ENCODE results near the gene BHLHE40.
"Not testable (repeated sequence)": the region's sequence is repeated elsewhere in the genome, so short reads cannot be mapped to it uniquely, and the experiment has no call there.

The BHLHE40 gene

GRCh38 chr3:4963669-4964570 lies 15.3 kb upstream of the BHLHE40 start:
- no peak for DNase-seq (ENCODE audit: low spot score)

DNA sequence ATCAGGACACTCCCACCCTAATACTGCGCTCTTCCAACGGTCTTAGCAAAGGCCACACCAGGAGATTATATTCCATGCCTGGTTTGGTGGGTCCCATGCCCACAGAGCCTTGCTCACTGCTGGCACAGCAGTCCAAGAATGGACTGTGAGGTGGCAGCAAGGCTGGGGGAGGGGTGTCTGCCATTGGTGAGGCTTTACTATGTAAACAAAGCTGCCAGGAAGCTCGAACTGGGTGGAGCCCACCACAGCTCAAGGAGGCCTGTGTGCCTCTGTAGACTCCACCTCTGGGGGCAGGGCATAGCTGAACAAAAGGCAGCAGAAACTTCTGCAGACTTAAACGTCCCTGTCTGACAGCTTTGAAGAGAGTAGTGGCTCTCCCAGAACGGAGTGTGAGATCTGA lies 13.2 kb upstream of the BHLHE40 start:
- DNase-seq (ENCODE audit: low spot score) = not testable (repeated sequence)

- DNase-seq (ENCODE audit: low spot score) = not testable (repeated sequence)
Observed at GRCh38 chr3:4967683-4968082, 11.6 kb upstream of the BHLHE40 start.

GRCh38 chr3:4971437-4971836 lies 7.8 kb upstream of the BHLHE40 start:
- DNase-seq (ENCODE audit: low spot score) = not testable (repeated sequence)

GRCh38 chr3:4971838-4972237 lies 7.4 kb upstream of the BHLHE40 start:
- DNase-seq (ENCODE audit: low spot score) = no peak

- DNase-seq (ENCODE audit: low spot score) = no peak
Observed at GRCh38 chr3:4972652-4973643, 6.3 kb upstream of the BHLHE40 start.

DNA sequence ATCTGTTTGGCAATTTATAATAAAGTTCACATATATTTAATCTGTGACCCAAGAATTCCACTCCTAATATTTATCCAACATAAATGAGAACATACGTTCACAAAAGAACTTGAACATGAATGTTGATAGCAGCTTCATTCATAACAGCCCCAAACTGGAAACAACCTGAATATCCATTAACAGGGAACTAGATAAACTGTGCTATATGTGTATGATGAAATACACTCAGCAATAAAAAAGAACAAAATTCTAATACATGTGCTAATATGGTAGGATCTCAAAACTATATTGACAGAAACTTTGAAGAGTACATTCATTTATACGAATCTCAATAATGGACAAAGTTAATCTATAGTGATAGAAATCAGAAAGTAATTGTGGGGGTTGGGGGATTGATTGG lies 5.1 kb upstream of the BHLHE40 start:
- DNase-seq (ENCODE audit: low spot score) = no peak

- no peak for DNase-seq (ENCODE audit: low spot score)
Observed at GRCh38 chr3:4976109-4976508, 3.1 kb upstream of the BHLHE40 start.

DNA sequence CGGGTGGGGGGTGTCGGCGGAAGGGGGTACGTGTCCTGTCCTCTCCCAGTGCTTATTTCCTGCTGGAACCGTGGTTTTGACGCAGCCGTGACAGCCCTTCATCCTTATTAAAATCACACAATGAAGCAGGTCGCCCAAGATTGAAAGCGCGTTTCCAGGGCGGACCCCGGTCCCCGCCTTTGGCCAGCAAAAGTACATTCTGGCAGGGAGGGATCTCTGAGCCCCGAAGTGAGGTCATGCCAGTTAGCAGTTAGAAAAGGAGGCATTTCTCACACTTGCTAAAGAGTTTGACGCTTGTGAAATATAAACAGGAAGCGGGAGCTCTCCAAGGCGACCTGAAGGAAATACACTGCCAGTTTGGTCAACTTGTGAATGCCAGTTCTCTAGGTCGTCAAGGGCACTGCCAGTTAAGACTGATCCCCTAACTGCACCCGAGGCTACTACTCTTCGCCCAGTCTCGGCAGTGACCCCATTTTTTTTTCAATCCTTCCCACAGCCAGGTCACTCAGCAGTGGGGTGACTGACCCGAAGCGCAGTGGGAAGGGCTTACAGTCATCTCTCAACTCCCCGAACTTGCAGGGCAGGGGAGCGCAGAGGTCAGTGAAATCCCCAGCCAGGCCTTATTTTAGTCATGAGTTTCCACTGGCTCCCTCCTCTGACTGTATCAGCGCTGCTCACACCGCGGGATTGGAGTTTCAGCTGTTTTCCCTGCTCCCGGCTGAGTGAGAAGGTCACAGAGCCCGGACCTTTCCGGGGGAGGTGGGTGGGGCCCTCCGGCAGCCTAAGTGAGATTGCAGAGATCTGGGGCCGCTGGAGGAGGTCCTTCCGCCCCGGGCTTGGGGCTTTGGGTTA lies 2.0 kb upstream of the BHLHE40 start:
- peak; percentile 19 for DNase-seq (ENCODE audit: low spot score)

DNA sequence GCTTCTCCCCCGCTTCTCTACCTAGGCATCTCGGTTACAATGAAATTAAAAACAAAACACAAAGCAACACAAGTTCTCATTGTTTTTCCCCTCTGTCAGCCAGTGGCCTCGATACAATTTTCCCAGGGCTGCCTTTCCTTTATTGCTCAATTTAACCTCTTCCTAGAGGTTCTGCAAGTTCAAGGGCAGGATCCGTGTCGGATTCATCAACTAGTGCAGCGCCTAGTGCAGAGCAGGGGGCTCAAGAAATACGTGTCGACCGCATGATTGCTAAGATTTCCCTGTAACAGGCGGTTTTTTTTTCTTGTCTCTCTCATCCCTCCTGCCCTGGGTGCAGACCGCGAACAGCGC lies 1.4 kb upstream of the BHLHE40 start:
- DNase-seq (ENCODE audit: low spot score) = no peak

GRCh38 chr3:4978204-4978965 lies 852 bp upstream of the BHLHE40 start:
- DNase-seq (ENCODE audit: low spot score) = peak; percentile 73

DNA sequence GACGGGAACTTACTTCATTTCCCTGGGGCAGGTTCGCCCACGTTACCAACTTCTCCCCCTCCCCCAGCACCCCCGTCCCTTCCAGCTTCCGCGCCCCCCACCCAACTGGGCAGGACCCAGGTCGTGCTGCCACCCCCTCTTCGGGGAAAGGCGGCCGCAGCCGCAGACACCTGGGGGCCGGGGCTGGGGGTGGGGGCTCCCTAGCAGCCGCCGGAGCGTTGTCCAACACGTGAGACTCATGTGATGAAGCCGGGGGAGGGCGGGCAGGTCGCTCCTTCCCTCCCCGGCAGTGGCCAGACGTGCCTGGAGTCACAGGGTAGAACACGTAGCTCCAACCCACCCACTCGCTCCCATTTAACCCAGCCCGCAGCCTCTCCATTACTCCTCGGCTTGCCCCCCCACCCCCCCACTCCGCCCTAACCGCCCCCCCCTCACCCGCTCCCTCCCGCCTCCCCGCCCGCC lies 240 bp upstream of the BHLHE40 start:
- DNase-seq (ENCODE audit: low spot score) = peak; percentile 63

- peak; percentile 77 for DNase-seq (ENCODE audit: low spot score)
Observed at GRCh38 chr3:4980229-4981203, 1.3 kb downstream of the BHLHE40 start.

- DNase-seq (ENCODE audit: low spot score) = no peak
Observed at GRCh38 chr3:4981294-4981664, 2.0 kb downstream of the BHLHE40 start.

GRCh38 chr3:4981665-4982494 lies 2.6 kb downstream of the BHLHE40 start:
- no peak for DNase-seq (ENCODE audit: low spot score)

GRCh38 chr3:4982773-4983738 lies 3.8 kb downstream of the BHLHE40 start:
- no peak for DNase-seq (ENCODE audit: low spot score)

DNA sequence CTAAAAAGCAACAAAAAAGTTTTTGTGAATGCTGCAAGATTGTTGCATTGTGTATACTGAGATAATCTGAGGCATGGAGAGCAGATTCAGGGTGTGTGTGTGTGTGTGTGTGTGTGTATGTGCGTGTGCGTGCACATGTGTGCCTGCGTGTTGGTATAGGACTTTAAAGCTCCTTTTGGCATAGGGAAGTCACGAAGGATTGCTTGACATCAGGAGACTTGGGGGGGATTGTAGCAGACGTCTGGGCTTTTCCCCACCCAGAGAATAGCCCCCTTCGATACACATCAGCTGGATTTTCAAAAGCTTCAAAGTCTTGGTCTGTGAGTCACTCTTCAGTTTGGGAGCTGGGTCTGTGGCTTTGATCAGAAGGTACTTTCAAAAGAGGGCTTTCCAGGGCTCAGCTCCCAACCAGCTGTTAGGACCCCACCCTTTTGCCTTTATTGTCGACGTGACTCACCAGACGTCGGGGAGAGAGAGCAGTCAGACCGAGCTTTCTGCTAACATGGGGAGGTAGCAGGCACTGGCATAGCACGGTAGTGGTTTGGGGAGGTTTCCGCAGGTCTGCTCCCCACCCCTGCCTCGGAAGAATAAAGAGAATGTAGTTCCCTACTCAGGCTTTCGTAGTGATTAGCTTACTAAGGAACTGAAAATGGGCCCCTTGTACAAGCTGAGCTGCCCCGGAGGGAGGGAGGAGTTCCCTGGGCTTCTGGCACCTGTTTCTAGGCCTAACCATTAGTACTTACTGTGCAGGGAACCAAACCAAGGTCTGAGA lies 4.7 kb downstream of the BHLHE40 start:
- peak; percentile 52 for DNase-seq (ENCODE audit: low spot score)

All from germinal center (tissue), 1 donor.